ENCODE data around the gene OVCH2. TPM values are rescaled to one million over a fixed set of nuclear protein-coding genes. Genes with fewer than 3 reads are reported as not detected.

The OVCH2 gene
- total RNA-seq, 1 experiment from 2014 or later: 0.57 TPM

DNA sequence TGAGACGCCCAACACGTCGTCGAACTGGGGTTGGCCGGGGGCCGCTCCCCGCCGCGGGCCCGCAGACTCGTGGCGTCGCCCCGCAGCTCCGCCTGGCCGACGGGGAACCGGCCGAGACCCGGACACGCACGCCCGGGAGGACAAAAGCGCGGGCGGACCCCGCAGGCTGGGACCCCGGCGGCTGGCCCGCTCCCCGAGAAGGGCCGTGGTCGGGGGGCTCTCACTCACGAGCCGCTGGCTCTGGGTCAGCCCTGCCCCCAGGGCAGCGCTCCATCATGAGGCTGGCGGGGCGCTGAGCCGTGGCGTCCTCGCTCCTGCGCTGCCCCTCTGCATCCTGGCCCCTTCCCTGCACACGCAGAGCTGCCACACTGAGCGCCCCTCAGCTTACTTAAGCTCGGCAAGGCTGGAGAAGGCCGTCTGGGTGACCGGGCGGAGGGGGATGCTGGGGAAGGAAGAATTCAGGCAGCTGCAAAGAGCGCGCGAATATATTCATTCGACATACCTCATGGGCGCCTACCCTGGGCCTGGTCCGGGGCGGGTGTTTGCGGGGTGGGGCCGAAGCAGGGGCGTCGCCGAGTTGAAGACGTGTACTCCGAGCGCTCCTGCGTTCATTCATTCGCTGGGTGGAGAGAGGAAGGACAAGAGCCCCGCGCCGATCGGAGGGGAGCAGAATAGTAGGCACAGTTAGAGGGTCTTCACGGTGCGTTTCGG lies 32.4 kb downstream of the OVCH2 start (continued):
- TF ChIP-seq ZNF416 (CRISPR knock-in tag; IDR thresholded peaks at IDR 0.05) (no peak), KAT7 (CRISPR knock-in tag; IDR thresholded peaks at IDR 0.05; ENCODE audit: borderline replicate concordance) (no peak)
- TF ChIP-seq, protein P1, sequence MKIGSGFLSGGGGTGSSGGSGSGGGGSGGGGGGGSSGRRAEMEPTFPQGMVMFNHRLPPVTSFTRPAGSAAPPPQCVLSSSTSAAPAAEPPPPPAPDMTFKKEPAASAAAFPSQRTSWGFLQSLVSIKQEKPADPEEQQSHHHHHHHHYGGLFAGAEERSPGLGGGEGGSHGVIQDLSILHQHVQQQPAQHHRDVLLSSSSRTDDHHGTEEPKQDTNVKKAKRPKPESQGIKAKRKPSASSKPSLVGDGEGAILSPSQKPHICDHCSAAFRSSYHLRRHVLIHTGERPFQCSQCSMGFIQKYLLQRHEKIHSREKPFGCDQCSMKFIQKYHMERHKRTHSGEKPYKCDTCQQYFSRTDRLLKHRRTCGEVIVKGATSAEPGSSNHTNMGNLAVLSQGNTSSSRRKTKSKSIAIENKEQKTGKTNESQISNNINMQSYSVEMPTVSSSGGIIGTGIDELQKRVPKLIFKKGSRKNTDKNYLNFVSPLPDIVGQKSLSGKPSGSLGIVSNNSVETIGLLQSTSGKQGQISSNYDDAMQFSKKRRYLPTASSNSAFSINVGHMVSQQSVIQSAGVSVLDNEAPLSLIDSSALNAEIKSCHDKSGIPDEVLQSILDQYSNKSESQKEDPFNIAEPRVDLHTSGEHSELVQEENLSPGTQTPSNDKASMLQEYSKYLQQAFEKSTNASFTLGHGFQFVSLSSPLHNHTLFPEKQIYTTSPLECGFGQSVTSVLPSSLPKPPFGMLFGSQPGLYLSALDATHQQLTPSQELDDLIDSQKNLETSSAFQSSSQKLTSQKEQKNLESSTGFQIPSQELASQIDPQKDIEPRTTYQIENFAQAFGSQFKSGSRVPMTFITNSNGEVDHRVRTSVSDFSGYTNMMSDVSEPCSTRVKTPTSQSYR (CRISPR knock-in tag; IDR thresholded peaks at IDR 0.05): 0 out of 2 replicates have a peak, but pooled peaks have one; percentile 14

DNA sequence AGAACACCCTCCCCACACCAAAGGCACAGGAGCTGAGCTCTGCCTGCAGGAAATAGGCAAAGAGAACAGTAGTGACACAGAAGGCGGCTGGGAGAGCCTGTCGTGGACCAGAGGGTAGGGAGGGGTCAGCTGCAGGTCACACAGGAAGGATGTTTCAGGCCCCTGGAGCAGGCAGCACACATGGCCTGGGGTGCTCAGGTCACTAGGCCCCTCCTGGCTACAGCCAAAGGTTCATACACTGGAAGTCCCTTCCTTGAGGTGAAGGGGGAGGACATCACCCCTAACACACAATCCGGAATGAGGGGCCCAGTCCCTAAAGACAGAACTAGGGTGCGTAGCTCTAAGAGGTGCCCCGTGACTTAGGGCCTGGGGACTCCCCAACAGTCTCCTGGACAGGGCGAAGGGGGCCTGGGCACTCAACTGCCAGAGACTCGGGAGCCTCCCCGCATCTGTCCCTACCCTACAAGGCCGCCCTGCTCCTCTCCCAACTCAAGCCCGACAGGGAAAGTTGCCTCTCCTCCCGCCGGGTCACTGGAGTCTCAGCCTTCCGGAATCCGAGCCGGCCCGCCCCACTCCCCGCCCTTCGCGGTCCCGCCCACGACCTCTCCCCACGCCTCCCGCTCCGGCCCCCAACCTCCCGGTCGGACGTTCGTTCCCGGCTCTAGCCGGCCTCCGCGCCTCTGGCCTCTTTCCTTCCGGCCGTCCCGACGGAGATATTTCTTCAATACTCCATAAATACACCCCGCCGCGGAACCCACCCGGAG lies 33.1 kb downstream of the OVCH2 start, which contains the start of gene CYB5R2:
CYB5R2 (minus strand) TSS at position 541 of the 764 bp plus-strand sequence. CDS start 675 bp downstream, outside the sequence.
- ChIA-PET POLR2A (interaction anchor here (1.7 to 2.5 kb wide), 2 partner anchors 16 to 22 kb away, joined by 4 to 7 read pairs; no protein-coding TSS in a partner anchor), CTCF (interaction anchor here (0.7 to 1.8 kb wide), 6 partner anchors 8 to 254 kb away, joined by 3 to 7 read pairs (median 4); no protein-coding TSS in a partner anchor)
- Mint-ChIP-seq H3K27ac (peak within 1 kb of the TSS; percentile 85; the same call in 1 of the 2 replicates), H3K4me1 (peaks cover 51% of the 10 kb centered on the region), H3K9me3 (no peaks in the 10 kb centered on the region), H3K4me3 (peak within 1 kb of the TSS; percentile 78), H3K36me3 (peaks cover 20% of the 10 kb centered on the region), H3K27me3 (ENCODE audit: low read depth) (0 out of 2 replicates have a peak, but pooled peaks cover 4% of the 10 kb centered on the region)
- peak; percentile 62 for ATAC-seq
- peak; percentile 76 for DNase-seq (ENCODE audit: low spot score)
- no peak for TF ChIP-seq NR1H2 (CRISPR knock-in tag; IDR thresholded peaks at IDR 0.05)
- TF ChIP-seq, protein P2, sequence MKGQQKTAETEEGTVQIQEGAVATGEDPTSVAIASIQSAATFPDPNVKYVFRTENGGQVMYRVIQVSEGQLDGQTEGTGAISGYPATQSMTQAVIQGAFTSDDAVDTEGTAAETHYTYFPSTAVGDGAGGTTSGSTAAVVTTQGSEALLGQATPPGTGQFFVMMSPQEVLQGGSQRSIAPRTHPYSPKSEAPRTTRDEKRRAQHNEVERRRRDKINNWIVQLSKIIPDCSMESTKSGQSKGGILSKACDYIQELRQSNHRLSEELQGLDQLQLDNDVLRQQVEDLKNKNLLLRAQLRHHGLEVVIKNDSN (CRISPR knock-in tag; IDR thresholded peaks at IDR 0.05): no peak
- TF ChIP-seq ZNF121 (CRISPR knock-in tag; IDR thresholded peaks at IDR 0.05): no peak
- TF ChIP-seq, protein P3, sequence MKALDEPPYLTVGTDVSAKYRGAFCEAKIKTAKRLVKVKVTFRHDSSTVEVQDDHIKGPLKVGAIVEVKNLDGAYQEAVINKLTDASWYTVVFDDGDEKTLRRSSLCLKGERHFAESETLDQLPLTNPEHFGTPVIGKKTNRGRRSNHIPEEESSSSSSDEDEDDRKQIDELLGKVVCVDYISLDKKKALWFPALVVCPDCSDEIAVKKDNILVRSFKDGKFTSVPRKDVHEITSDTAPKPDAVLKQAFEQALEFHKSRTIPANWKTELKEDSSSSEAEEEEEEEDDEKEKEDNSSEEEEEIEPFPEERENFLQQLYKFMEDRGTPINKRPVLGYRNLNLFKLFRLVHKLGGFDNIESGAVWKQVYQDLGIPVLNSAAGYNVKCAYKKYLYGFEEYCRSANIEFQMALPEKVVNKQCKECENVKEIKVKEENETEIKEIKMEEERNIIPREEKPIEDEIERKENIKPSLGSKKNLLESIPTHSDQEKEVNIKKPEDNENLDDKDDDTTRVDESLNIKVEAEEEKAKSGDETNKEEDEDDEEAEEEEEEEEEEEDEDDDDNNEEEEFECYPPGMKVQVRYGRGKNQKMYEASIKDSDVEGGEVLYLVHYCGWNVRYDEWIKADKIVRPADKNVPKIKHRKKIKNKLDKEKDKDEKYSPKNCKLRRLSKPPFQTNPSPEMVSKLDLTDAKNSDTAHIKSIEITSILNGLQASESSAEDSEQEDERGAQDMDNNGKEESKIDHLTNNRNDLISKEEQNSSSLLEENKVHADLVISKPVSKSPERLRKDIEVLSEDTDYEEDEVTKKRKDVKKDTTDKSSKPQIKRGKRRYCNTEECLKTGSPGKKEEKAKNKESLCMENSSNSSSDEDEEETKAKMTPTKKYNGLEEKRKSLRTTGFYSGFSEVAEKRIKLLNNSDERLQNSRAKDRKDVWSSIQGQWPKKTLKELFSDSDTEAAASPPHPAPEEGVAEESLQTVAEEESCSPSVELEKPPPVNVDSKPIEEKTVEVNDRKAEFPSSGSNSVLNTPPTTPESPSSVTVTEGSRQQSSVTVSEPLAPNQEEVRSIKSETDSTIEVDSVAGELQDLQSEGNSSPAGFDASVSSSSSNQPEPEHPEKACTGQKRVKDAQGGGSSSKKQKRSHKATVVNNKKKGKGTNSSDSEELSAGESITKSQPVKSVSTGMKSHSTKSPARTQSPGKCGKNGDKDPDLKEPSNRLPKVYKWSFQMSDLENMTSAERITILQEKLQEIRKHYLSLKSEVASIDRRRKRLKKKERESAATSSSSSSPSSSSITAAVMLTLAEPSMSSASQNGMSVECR (CRISPR knock-in tag; IDR thresholded peaks at IDR 0.05; ENCODE audit: borderline replicate concordance): no peak
- no peak for TF ChIP-seq JAZF1 (CRISPR knock-in tag; IDR thresholded peaks at IDR 0.05)
- TF ChIP-seq NFYB (CRISPR knock-in tag; conservative IDR thresholded peaks at IDR 0.05; ENCODE audit: low read depth): no peak
- no peak for TF ChIP-seq NR3C1 (CRISPR knock-in tag; conservative IDR thresholded peaks at IDR 0.05; ENCODE audit: low read depth)
- TF ChIP-seq, protein P4, sequence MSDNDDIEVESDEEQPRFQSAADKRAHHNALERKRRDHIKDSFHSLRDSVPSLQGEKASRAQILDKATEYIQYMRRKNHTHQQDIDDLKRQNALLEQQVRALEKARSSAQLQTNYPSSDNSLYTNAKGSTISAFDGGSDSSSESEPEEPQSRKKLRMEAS (CRISPR knock-in tag; IDR thresholded peaks at IDR 0.05): 0 out of 2 replicates have a peak, but pooled peaks have one; percentile 11
- TF ChIP-seq, protein P5, sequence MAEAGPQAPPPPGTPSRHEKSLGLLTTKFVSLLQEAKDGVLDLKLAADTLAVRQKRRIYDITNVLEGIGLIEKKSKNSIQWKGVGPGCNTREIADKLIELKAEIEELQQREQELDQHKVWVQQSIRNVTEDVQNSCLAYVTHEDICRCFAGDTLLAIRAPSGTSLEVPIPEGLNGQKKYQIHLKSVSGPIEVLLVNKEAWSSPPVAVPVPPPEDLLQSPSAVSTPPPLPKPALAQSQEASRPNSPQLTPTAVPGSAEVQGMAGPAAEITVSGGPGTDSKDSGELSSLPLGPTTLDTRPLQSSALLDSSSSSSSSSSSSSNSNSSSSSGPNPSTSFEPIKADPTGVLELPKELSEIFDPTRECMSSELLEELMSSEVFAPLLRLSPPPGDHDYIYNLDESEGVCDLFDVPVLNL (CRISPR knock-in tag; IDR thresholded peaks at IDR 0.05; ENCODE audit: borderline replicate concordance, low read depth): no peak
- TF ChIP-seq, protein P6, sequence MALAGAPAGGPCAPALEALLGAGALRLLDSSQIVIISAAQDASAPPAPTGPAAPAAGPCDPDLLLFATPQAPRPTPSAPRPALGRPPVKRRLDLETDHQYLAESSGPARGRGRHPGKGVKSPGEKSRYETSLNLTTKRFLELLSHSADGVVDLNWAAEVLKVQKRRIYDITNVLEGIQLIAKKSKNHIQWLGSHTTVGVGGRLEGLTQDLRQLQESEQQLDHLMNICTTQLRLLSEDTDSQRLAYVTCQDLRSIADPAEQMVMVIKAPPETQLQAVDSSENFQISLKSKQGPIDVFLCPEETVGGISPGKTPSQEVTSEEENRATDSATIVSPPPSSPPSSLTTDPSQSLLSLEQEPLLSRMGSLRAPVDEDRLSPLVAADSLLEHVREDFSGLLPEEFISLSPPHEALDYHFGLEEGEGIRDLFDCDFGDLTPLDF (CRISPR knock-in tag; IDR thresholded peaks at IDR 0.05): no peak
- TF ChIP-seq CBFB (CRISPR knock-in tag; IDR thresholded peaks at IDR 0.05; ENCODE audit: low read depth): no peak
- TF ChIP-seq ZNF423 (CRISPR knock-in tag; IDR thresholded peaks at IDR 0.05): no peak
- TF ChIP-seq FOXP1 (CRISPR knock-in tag; IDR thresholded peaks at IDR 0.05; ENCODE audit: borderline replicate concordance): no peak
- TF ChIP-seq, protein P7, sequence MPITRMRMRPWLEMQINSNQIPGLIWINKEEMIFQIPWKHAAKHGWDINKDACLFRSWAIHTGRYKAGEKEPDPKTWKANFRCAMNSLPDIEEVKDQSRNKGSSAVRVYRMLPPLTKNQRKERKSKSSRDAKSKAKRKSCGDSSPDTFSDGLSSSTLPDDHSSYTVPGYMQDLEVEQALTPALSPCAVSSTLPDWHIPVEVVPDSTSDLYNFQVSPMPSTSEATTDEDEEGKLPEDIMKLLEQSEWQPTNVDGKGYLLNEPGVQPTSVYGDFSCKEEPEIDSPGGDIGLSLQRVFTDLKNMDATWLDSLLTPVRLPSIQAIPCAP (CRISPR knock-in tag; IDR thresholded peaks at IDR 0.05): no peak
- no peak for TF ChIP-seq GRHL2 (CRISPR knock-in tag; IDR thresholded peaks at IDR 0.05; ENCODE audit: insufficient replicate concordance, severe bottlenecking)
- no peak for TF ChIP-seq TEAD4 (CRISPR knock-in tag; IDR thresholded peaks at IDR 0.05)
- TF ChIP-seq SP1 (CRISPR knock-in tag; conservative IDR thresholded peaks at IDR 0.05): peak; percentile 75
- TF ChIP-seq GTF2I (CRISPR knock-in tag; conservative IDR thresholded peaks at IDR 0.05): no peak
- 0 out of 2 replicates have a peak, but pooled peaks have one; percentile 29 for TF ChIP-seq FOXK1 (CRISPR knock-in tag; IDR thresholded peaks at IDR 0.05)
